A204.1 (cell line): ENCODE results near the gene SMPD2.

Experiments
- FAIRE-seq: peaks from 2 replicates; lab custom pipeline; 2012; peaks lifted over from hg19 to GRCh38; lab: Jason Lieb, UNC

Gene SMPD2

DNA sequence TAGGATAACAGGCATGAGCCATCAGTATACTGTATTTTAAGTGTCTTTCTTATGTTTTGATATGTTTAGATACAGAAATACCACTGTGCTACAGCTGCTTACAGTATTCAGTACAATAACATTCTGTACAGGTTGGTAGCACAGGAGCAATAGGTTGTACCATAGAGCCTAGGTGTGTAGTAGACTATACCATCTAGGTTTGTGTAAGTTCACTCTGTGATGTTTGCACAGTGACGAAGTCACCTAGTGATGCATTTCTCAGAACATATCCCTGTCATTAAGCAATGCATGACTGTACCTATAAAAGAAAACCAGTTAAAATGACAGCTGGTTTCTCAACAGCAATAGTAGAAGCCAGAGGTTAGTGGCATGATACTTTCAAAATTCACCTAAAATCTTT, 45.5 kb downstream of the SMPD2 start:
- FAIRE-seq: no peak

DNA sequence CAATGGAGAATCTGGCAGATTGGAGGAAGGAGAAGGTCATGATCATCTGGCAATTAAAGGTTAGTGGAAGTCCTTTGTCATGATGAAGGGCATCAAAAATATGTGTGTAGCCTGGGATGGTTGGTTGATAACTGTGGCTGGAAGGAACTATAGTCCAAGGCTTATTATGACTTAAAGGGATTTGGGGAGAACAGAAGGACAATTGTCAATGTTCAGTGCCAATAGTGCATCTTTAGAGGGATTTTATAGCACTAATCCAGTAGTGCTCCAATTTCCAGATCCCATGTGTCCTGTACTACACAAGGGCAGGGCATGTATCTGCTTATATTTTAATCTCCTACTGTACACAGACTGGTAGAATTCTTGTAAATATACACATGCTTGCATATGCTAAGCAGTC, 47.5 kb downstream of the SMPD2 start:
- FAIRE-seq: no peak

DNA sequence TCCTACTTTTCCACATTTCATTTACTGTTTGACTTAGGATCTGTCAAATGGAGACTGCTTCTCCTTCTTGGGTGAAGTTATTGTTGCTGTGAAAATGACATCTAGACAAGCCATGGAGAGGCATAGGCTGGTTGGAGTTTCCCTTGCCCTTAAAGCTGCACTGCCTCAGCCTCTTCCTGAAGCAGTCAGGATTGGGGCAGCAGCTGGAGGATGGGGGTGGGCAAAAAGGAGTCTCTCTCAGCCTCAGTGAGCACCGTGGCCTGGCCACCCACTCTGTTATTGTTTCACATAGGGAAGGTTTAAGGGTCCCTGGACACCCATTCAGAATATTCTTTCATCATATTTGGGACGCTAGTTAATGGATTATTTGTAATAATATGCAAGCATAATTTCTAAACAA, 50.2 kb downstream of the SMPD2 start:
- FAIRE-seq: no peak

DNA sequence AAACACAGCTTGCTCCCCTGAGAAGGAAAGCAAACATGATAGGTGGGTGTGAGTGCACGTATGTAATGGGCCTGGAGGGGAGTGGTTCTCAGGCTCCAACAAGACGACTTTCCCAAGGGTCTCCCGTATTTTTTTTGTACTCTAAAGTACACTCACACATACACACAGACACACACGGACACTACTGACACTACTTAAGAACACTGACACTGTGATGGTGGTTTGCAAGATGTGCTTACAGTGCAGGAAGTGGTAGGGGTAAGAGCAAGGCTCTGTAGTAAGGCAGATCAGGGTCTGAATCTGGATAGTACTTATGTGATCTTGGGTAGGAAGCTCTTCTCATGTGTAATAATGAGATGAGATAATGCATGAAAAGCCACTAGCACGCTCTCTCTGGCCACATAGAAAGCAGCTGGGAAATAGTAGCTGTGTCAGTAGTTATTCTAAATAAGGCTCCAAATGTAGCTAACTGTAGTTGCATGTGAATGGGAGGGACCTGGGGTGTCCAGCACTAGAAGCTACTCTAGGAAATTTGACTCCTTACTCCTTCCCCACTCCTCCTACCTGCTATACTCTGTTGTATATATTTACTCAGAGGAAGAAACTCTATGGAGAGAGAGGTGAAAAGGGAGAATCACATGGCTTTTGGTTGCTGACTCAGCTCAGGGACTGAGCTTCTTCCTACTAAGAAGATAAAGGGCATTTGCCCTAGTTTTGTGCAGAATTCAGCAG, 50.8 kb downstream of the SMPD2 start:
- FAIRE-seq: no peak
